H1 (cell line): ENCODE results near the gene PRMT3. TPM values are rescaled to one million over a fixed set of nuclear protein-coding genes. Genes with fewer than 3 reads are reported as not detected.

Source experiments
- CTCF ChIA-PET: fragments of 300-600 bp; sonication (Branson Sonifier 250); formaldehyde crosslinking; loops from one replicate; lab custom pipeline; 2021; ENCODE audit not compliant: partially characterized antibody; lab: Charles Lee
- POLR2A ChIA-PET: fragments of 300-600 bp; sonication (Branson Sonifier 250); formaldehyde crosslinking; loops from one replicate; lab custom pipeline; 2021; ENCODE audit warnings: inconsistent platforms; ENCODE audit not compliant: partially characterized antibody; lab: Charles Lee
- DNase-seq, 2 experiments: peaks; one replicate each; pipeline versions ENCODE4 v3.0.0 to v3.0.0-alpha.2; 2010 to 2022; ENCODE audit warnings: low spot score in 2 of 2, low read depth in 1 of 2, mixed read lengths in 1 of 2
- FAIRE-seq: peaks from 2 replicates; lab custom pipeline; 2011; peaks lifted over from hg19 to GRCh38; lab: Jason Lieb, UNC
- H2AFZ ChIP-seq: 2 replicates; pipeline ENCODE4 v1.8.1; 2012; ENCODE audit warnings: low read length, inconsistent platforms
- H2AK5ac ChIP-seq: 2 replicates; pipeline ENCODE4 v1.6.1; 2013; ENCODE audit warnings: low read depth, low read length
- H2BK120ac ChIP-seq: replicated peaks from 2 replicates; pipeline ENCODE3; 2013; ENCODE audit warnings: low read depth, low read length, inconsistent platforms
- H2BK12ac ChIP-seq: 2 replicates; pipeline ENCODE4 v1.6.1; 2013; ENCODE audit warnings: low read depth, low read length
- H2BK15ac ChIP-seq: 2 replicates; pipeline ENCODE4 v1.6.1; 2013; ENCODE audit warnings: low read length
- H2BK20ac ChIP-seq: 2 replicates; pipeline ENCODE4 v1.6.1; 2013; ENCODE audit warnings: low read length
- H2BK5ac ChIP-seq: 2 replicates; pipeline ENCODE4 v1.6.1; 2013; ENCODE audit warnings: low read depth, low read length
- H3K14ac ChIP-seq: 2 replicates; pipeline ENCODE4 v1.6.1; 2013; ENCODE audit warnings: inconsistent platforms; ENCODE audit not compliant: insufficient read length
- H3K18ac ChIP-seq: 2 replicates; pipeline ENCODE4 v1.6.1; 2013; ENCODE audit warnings: low read length; ENCODE audit errors: extremely low read depth
- H3K23ac ChIP-seq: 2 replicates; pipeline ENCODE4 v1.6.1; 2013; ENCODE audit warnings: inconsistent platforms; ENCODE audit not compliant: insufficient read length
- H3K23me2 ChIP-seq: 2 replicates; pipeline ENCODE4 v1.6.1; 2013; ENCODE audit warnings: low read depth, low read length
- H3K27ac ChIP-seq: 2 replicates; pipeline ENCODE4 v1.6.1; 2011; ENCODE audit warnings: low read depth, low read length, inconsistent platforms
- H3K27me3 ChIP-seq, 4 experiments: replicated peaks in 1 of 4; 1 replicate in 1 of 4; 2 replicates in 3 of 4; pipeline versions ENCODE4 v1.6.1 to v1.8.1; 2011 to 2013; ENCODE audit warnings: low read length in 3 of 4, mild to moderate bottlenecking in 3 of 4, inconsistent platforms in 2 of 4, mixed read lengths in 2 of 4, moderate library complexity in 1 of 4; ENCODE audit not compliant: control insufficient read depth in 3 of 4, insufficient read depth in 3 of 4; ENCODE audit errors: extremely low read depth in 1 of 4
- H3K36me3 ChIP-seq, 4 experiments: 2 replicates each; pipeline versions ENCODE4 v1.6.1 to v1.8.1; 2011 to 2013; ENCODE audit warnings: mild to moderate bottlenecking in 4 of 4, low read length in 3 of 4, moderate library complexity in 2 of 4, control low read depth in 1 of 4, inconsistent platforms in 1 of 4; ENCODE audit not compliant: insufficient read depth in 4 of 4, control insufficient read depth in 2 of 4
- H3K4ac ChIP-seq: replicated peaks from 2 replicates; pipeline ENCODE3; 2013; ENCODE audit warnings: low read length, low read depth, mixed read lengths, inconsistent platforms; ENCODE audit not compliant: insufficient read length
- H3K4me1 ChIP-seq, 4 experiments: replicated peaks in 1 of 4; 1 replicate in 1 of 4; 2 replicates in 3 of 4; pipeline versions ENCODE4 v1.6.1 to v1.8.1; 2011 to 2013; ENCODE audit warnings: low read length in 3 of 4, inconsistent platforms in 2 of 4, mixed read lengths in 1 of 4; ENCODE audit not compliant: insufficient read depth in 4 of 4, control insufficient read depth in 3 of 4
- H3K4me2 ChIP-seq, 2 experiments: 2 replicates each; pipeline versions ENCODE4 v1.6.1 to v1.8.1; 2011 to 2013; ENCODE audit warnings: low read depth in 2 of 2, low read length in 2 of 2, control low read depth in 1 of 2, inconsistent platforms in 1 of 2, mild to moderate bottlenecking in 1 of 2; ENCODE audit not compliant: insufficient read depth in 1 of 2
- H3K4me3 ChIP-seq, 4 experiments: fragments of 200-600, 300-600 bp in 1 of 4; sonication (generic), shearing (Covaris generic), sonication (Bioruptor Twin) in 1 of 4; 2 replicates each; pipeline versions ENCODE4 v1.5.1 to v1.8.1; 2011 to 2016; ENCODE audit warnings: low read length in 4 of 4, low read depth in 3 of 4, control low read depth in 2 of 4, inconsistent platforms in 2 of 4, mild to moderate bottlenecking in 2 of 4, mixed read lengths in 1 of 4, moderate library complexity in 1 of 4; ENCODE audit not compliant: insufficient read depth in 2 of 4; ENCODE audit errors: extremely low read depth in 1 of 4
- H3K56ac ChIP-seq: replicated peaks from 2 replicates; pipeline ENCODE3; 2013; ENCODE audit warnings: low read depth, mild to moderate bottlenecking, mixed read lengths, low read length, inconsistent platforms; ENCODE audit not compliant: insufficient read length
- H3K79me1 ChIP-seq: 2 replicates; pipeline ENCODE4 v1.6.1; 2013; ENCODE audit warnings: low read depth, low read length, control low read depth
- H3K79me2 ChIP-seq, 2 experiments: 2 replicates each; pipeline versions ENCODE4 v1.6.1 to v1.8.1; 2012 to 2013; ENCODE audit warnings: low read length in 2 of 2, mild to moderate bottlenecking in 2 of 2, inconsistent platforms in 1 of 2; ENCODE audit not compliant: insufficient read depth in 2 of 2, control insufficient read depth in 1 of 2
- H3K9ac ChIP-seq, 4 experiments: replicated peaks in 1 of 4; 1 replicate in 1 of 4; 2 replicates in 3 of 4; pipeline versions ENCODE4 v1.6.1 to v1.8.1; 2011 to 2013; ENCODE audit warnings: low read depth in 3 of 4, low read length in 3 of 4, control low read depth in 2 of 4, mild to moderate bottlenecking in 2 of 4, moderate library complexity in 2 of 4, inconsistent platforms in 1 of 4; ENCODE audit errors: extremely low read depth in 1 of 4
- H3K9me3 ChIP-seq, 2 experiments: 2 replicates each; pipeline versions ENCODE4 v1.6.1 to v1.8.1; 2012 to 2013; ENCODE audit warnings: mild to moderate bottlenecking in 2 of 2, moderate library complexity in 2 of 2, control low read depth in 1 of 2, inconsistent platforms in 1 of 2, low read depth in 1 of 2, low read length in 1 of 2, mixed read lengths in 1 of 2; ENCODE audit not compliant: insufficient read depth in 2 of 2
- H4K20me1 ChIP-seq, 2 experiments: replicated peaks in 1 of 2; 2 replicates each; pipeline versions ENCODE3 to v1.8.1; 2011 to 2013; ENCODE audit warnings: inconsistent platforms in 2 of 2, low read length in 2 of 2, mild to moderate bottlenecking in 1 of 2; ENCODE audit not compliant: insufficient read depth in 2 of 2, control insufficient read depth in 1 of 2
- H4K5ac ChIP-seq: 2 replicates; pipeline ENCODE4 v1.6.1; 2013; ENCODE audit warnings: low read length, low read depth, mixed read lengths, inconsistent platforms; ENCODE audit not compliant: insufficient read length
- H4K8ac ChIP-seq: 2 replicates; pipeline ENCODE4 v1.8.0; 2013; ENCODE audit warnings: mild to moderate bottlenecking, moderate library complexity, low read length, inconsistent platforms; ENCODE audit not compliant: insufficient read depth; ENCODE audit errors: extremely low read depth
- H4K91ac ChIP-seq: replicated peaks from 2 replicates; pipeline ENCODE3; 2013; ENCODE audit warnings: low read length, mixed read lengths, inconsistent platforms; ENCODE audit not compliant: insufficient read length
- BACH1 ChIP-seq: IDR thresholded peaks from 2 replicates; pipeline ENCODE4 v1.6.1; 2012; ENCODE audit warnings: low read length, improper control_type of control experiment
- CREB1 ChIP-seq: IDR thresholded peaks from 2 replicates; pipeline ENCODE4 v1.6.1; 2012; ENCODE audit warnings: inconsistent platforms
- EP300 ChIP-seq, 2 experiments: IDR thresholded peaks; 1 replicate in 1 of 2; 2 replicates in 1 of 2; pipeline ENCODE4 v1.6.1; 2011 to 2012; ENCODE audit warnings: low read depth in 2 of 2, low read length in 2 of 2, mild to moderate bottlenecking in 2 of 2, borderline replicate concordance in 1 of 2, inconsistent platforms in 1 of 2, moderate library complexity in 1 of 2
- GTF2F1 ChIP-seq: IDR thresholded peaks from 2 replicates; pipeline ENCODE4 v1.6.1; 2012; ENCODE audit warnings: low read depth, low read length, improper control_type of control experiment, borderline replicate concordance
- JUN ChIP-seq: IDR thresholded peaks from 2 replicates; pipeline ENCODE4 v1.6.1; 2011; ENCODE audit warnings: low read depth, mild to moderate bottlenecking, improper control_type of control experiment, low read length
- NRF1 ChIP-seq: IDR thresholded peaks from 2 replicates; pipeline ENCODE4 v1.6.1; 2011; ENCODE audit warnings: mild to moderate bottlenecking, low read depth, low read length, improper control_type of control experiment
- SIX5 ChIP-seq: IDR thresholded peaks from 2 replicates; pipeline ENCODE4 v1.6.1; 2011; ENCODE audit warnings: mild to moderate bottlenecking, low read depth, low read length
- SP2 ChIP-seq: IDR thresholded peaks from 2 replicates; pipeline ENCODE4 v1.6.1; 2012; ENCODE audit warnings: mild to moderate bottlenecking, low read length, inconsistent platforms
- TCF12 ChIP-seq: IDR thresholded peaks from 2 replicates; pipeline ENCODE4 v1.6.1; 2011; ENCODE audit warnings: low read depth, mild to moderate bottlenecking, low read length
- WGBS, 2 experiments: shearing (Covaris generic) in 1 of 2; methylation state at CpG; one replicate each; pipeline versions ENCODE4 v1.1.6 to v1.1.7; 2013 to 2015; ENCODE audit warnings: low lambda C conversion rate in 2 of 2, mixed read lengths in 2 of 2, inconsistent platforms in 1 of 2, low coverage in 1 of 2, missing lambda C conversion rate in 1 of 2; ENCODE audit not compliant: insufficient replicate concordance in 2 of 2, insufficient coverage in 1 of 2, insufficient read length in 1 of 2; ENCODE audit errors: extremely low coverage in 1 of 2, missing lambda C conversion rate in 1 of 2; 5-methylcytosine and 5-hydroxymethylcytosine counted together
- polyA plus RNA-seq, 7 experiments: library from polyadenylated mRNA; depleted of rRNA in 3 of 7; stranded (reverse) in 5 of 7; unstranded in 2 of 7; fragments of >200 nt in 5 of 7; fragments of 200-250 nt in 2 of 7; gene quantifications; 1 replicate in 5 of 7; 2 replicates in 1 of 7; 4 replicates in 1 of 7; pipeline versions ENCODE4 v1.2.1 to v1.2.3, GENCODE V29; 2011 to 2013; ENCODE audit warnings: missing spikeins in 2 of 7, mixed read lengths in 2 of 7
- total RNA-seq: library from RNA; stranded (reverse); fragmentation: NEBNext Ultra II Directional; extraction: Animal tissue kit (Norgen Biotek cat#: 25700); gene quantifications from 2 replicates; pipeline ENCODE4 v1.2.1, GENCODE V29; 2021

The PRMT3 gene
- total and polyA plus RNA-seq, 2 of the 8 experiments (the other 6 are each of a cell fraction or from before 2014, with no cell fraction given) = 11.2 to 26.5 TPM

DNA sequence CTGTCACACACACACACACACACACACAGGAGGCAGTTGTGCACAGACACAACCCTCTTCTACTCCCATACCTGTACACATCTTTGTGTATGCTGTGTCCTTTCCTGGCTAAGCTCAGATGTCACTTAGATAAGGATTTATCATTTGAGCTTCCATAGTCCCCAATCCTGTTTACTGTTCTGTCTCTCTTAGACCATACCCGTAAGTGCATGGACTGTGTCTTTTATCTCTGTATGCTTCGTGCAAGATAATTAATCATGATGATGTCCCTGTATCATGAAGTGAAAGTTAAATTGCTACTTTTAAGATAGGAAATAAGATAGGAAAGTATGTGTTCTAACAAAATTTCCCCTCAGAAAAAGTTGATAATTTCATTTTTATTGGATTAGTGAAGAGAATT is 30.3 kb downstream of the PRMT3 start:
- H3K4ac ChIP-seq = no peak overlapping the region
- no peaks in the 10 kb centered on the region for H3K79me2 ChIP-seq
- H4K20me1 ChIP-seq = no peaks in the 10 kb centered on the region
- CTCF ChIA-PET = interaction anchor here (1.0 kb wide), 1 partner anchor 18 kb away, joined by 3 read pairs; no protein-coding TSS in a partner anchor
- no peak overlapping the region for H2BK20ac ChIP-seq
- no peak overlapping the region for H2AK5ac ChIP-seq
- H3K14ac ChIP-seq = no peak overlapping the region
- H3K9ac ChIP-seq = no peak overlapping the region
- no peak overlapping the region for H3K4me2 ChIP-seq
- no peak overlapping the region for H3K27ac ChIP-seq
- FAIRE-seq (no peak), DNase-seq (no peak)
- H3K56ac ChIP-seq = no peak overlapping the region
- no peak overlapping the region for H3K18ac ChIP-seq
- no peaks in the 10 kb centered on the region for H3K79me1 ChIP-seq
- no peak overlapping the region for H2BK12ac ChIP-seq
- no peaks in the 10 kb centered on the region; the same call in 1 of the 2 replicates for H3K23me2 ChIP-seq
- no peaks in the 10 kb centered on the region for H3K4me1 ChIP-seq
- no peak overlapping the region for H2BK5ac ChIP-seq
- POLR2A ChIA-PET = no interaction called here
- no peak overlapping the region for H2AFZ ChIP-seq
- no peak overlapping the region for H4K91ac ChIP-seq
- H3K9me3 ChIP-seq = no peaks in the 10 kb centered on the region
- H3K23ac ChIP-seq = no peak overlapping the region
- no peak overlapping the region for H3K4me3 ChIP-seq
- H3K27me3 ChIP-seq = no peaks in the 10 kb centered on the region
- 71% methylated on average over 2 of the region's 2 CpGs; no CpG with 5 or more reads in 1 of the 2 experiments for WGBS, 2 experiments
- no peak overlapping the region for H4K5ac ChIP-seq
- H2BK15ac ChIP-seq = no peak overlapping the region
- H2BK120ac ChIP-seq = no peak overlapping the region
- H3K36me3 ChIP-seq = peaks cover 0 to 3% (median under 1%) of the 10 kb centered on the region in 4 experiments; a peak in 2 of 8 replicates
- H4K8ac ChIP-seq = no peak overlapping the region
- TF ChIP-seq CREB1 = no peak
- TF ChIP-seq TCF12 = no peak
- no peak for TF ChIP-seq SP2
- TF ChIP-seq EP300 (IDR thresholded peaks at IDR 0.05; ENCODE audit: borderline replicate concordance in 1 of 2, low read depth in 2 of 2, low read length in 2 of 2) = no peak
- no peak for TF ChIP-seq NRF1
- no peak for TF ChIP-seq JUN
- no peak for TF ChIP-seq SIX5
- TF ChIP-seq BACH1 = no peak
- no peak for TF ChIP-seq GTF2F1
